ENCODE measurements around the gene OXCT2. TPM values are rescaled to one million over a fixed set of nuclear protein-coding genes. Genes with fewer than 3 reads are reported as not detected.

Gene OXCT2
- total RNA-seq, 1 experiment from 2014 or later, result 2.3 TPM

DNA sequence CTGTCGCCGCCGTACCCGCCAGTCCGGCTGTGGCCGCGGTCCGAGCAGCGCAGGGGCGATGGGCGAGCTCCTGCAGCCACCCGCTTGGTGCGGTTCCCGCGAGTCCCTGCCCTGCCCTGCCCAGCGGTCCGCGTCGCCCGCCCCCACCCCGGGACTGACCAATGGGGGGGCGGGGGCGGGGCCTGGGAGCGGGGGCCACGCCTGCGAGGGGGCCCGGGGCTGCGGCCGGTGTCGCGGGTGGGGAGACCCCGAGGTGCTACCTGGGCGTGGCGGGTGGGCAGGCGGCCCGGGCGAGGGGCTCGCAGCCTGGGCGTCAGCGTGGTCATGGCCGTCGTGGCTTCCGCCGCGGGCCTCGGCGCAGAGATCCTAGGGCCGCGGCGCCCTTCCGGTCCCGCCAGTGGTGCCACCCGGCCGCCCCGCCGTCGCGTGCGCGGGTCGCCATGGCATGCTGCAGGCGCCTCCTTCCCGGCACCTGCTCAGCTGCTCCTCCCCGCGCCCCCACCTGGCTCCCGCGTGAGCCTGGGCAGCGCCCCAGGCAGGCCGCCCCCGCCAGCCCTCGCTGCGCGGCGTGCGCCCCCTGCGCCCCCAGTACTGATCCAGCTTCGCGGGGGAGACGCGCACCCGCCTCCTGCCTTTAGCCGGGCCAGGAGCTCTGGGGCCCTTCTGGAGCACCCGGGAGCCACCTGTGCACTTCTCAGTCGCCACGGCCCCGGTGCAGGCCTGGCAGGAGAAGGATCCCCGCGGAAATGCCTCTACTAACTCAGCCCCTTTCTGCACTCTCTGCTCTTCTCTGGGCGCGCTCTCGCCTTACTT lies 17.8 kb upstream of the OXCT2 start, which contains the start of gene BMP8B:
Gene BMP8B (minus strand): TSS at position 108 of the 813 bp plus-strand sequence. CDS start 380 bp downstream, outside the sequence.
- ChIA-PET CTCF (interaction anchor here (0.5 to 3.2 kb wide), 11 partner anchors 9 to 295 kb away, joined by 3 to 17 read pairs (median 3); no protein-coding TSS in a partner anchor), POLR2A (no interaction called here)
- no peak within 1 kb of the TSS for H3K27ac Mint-ChIP-seq
- H3K36me3 Mint-ChIP-seq, result no peaks in the 10 kb centered on the region
- peaks cover 75% of the 10 kb centered on the region for H3K27me3 Mint-ChIP-seq (ENCODE audit: low read depth)
- peak within 1 kb of the TSS; percentile 77 for H3K4me3 Mint-ChIP-seq
- ATAC-seq (peak; percentile 68), DNase-seq (ENCODE audit: low spot score) (peak; percentile 60)
- H3K4me1 Mint-ChIP-seq, result peaks cover 12% of the 10 kb centered on the region
- H3K9me3 Mint-ChIP-seq, result no peaks in the 10 kb centered on the region
- TF ChIP-seq, protein P1, sequence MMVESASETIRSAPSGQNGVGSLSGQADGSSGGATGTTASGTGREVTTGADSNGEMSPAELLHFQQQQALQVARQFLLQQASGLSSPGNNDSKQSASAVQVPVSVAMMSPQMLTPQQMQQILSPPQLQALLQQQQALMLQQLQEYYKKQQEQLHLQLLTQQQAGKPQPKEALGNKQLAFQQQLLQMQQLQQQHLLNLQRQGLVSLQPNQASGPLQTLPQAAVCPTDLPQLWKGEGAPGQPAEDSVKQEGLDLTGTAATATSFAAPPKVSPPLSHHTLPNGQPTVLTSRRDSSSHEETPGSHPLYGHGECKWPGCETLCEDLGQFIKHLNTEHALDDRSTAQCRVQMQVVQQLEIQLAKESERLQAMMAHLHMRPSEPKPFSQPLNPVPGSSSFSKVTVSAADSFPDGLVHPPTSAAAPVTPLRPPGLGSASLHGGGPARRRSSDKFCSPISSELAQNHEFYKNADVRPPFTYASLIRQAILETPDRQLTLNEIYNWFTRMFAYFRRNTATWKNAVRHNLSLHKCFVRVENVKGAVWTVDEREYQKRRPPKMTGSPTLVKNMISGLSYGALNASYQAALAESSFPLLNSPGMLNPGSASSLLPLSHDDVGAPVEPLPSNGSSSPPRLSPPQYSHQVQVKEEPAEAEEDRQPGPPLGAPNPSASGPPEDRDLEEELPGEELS (CRISPR knock-in tag; IDR thresholded peaks at IDR 0.05), result peak; percentile 87
- peak; percentile 85 for TF ChIP-seq MYBL2 (CRISPR knock-in tag; IDR thresholded peaks at IDR 0.05)
- TF ChIP-seq E2F5 (CRISPR knock-in tag; IDR thresholded peaks at IDR 0.05), result 0 out of 2 replicates have a peak, but pooled peaks have one; percentile 50
- TF ChIP-seq ZNF263 (CRISPR knock-in tag; IDR thresholded peaks at IDR 0.05; ENCODE audit: low read depth), result no peak
- TF ChIP-seq FOXP1 (CRISPR knock-in tag; IDR thresholded peaks at IDR 0.05; ENCODE audit: borderline replicate concordance), result peak; percentile 94
- peak; percentile 93 for TF ChIP-seq ESRRA (CRISPR knock-in tag; IDR thresholded peaks at IDR 0.05; ENCODE audit: borderline replicate concordance)
- TF ChIP-seq NFE2L1 (CRISPR knock-in tag; IDR thresholded peaks at IDR 0.05), result peak; percentile 87
- TF ChIP-seq ZNF423 (CRISPR knock-in tag; IDR thresholded peaks at IDR 0.05), result no peak
- no peak for TF ChIP-seq ZNF317 (CRISPR knock-in tag; IDR thresholded peaks at IDR 0.05; ENCODE audit: borderline replicate concordance, low read depth)
- TF ChIP-seq NFYB (CRISPR knock-in tag; conservative IDR thresholded peaks at IDR 0.05; ENCODE audit: low read depth), result peak; percentile 53
- no peak for TF ChIP-seq ZNF425 (CRISPR knock-in tag; conservative IDR thresholded peaks at IDR 0.05)
- TF ChIP-seq JUN (CRISPR knock-in tag; IDR thresholded peaks at IDR 0.05), result peak; percentile 55; the same call in 1 of the 2 replicates
- no peak for TF ChIP-seq CBFB (CRISPR knock-in tag; IDR thresholded peaks at IDR 0.05; ENCODE audit: low read depth)
- TF ChIP-seq TCF7 (CRISPR knock-in tag; IDR thresholded peaks at IDR 0.05; ENCODE audit: low read depth), result peak; percentile 85; the same call in 1 of the 2 replicates
- TF ChIP-seq ZNF416 (CRISPR knock-in tag; IDR thresholded peaks at IDR 0.05), result no peak
- no peak for TF ChIP-seq GABPB1 (CRISPR knock-in tag; IDR thresholded peaks at IDR 0.05)
- TF ChIP-seq NR1H2 (CRISPR knock-in tag; IDR thresholded peaks at IDR 0.05), result no peak
- TF ChIP-seq E2F4 (CRISPR knock-in tag; IDR thresholded peaks at IDR 0.05; ENCODE audit: borderline replicate concordance, low read depth), result peak; percentile 35; the same call in 1 of the 2 replicates
- TF ChIP-seq ZNF121 (CRISPR knock-in tag; IDR thresholded peaks at IDR 0.05), result peak; percentile 81
- no peak for TF ChIP-seq AR (CRISPR knock-in tag; IDR thresholded peaks at IDR 0.05)
- TF ChIP-seq ZNF232 (CRISPR knock-in tag; IDR thresholded peaks at IDR 0.05), result 0 out of 2 replicates have a peak, but pooled peaks have one; percentile 57
- TF ChIP-seq, protein P2, sequence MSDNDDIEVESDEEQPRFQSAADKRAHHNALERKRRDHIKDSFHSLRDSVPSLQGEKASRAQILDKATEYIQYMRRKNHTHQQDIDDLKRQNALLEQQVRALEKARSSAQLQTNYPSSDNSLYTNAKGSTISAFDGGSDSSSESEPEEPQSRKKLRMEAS (CRISPR knock-in tag; IDR thresholded peaks at IDR 0.05), result peak; percentile 14; the same call in 1 of the 2 replicates
- peak; percentile 45; the same call in 1 of the 2 replicates for TF ChIP-seq SMAD3 (CRISPR knock-in tag; IDR thresholded peaks at IDR 0.05; ENCODE audit: borderline replicate concordance)
